Liver (tissue), 9 donors: ENCODE data around the gene SOCS2. TPM values are rescaled to one million over a fixed set of nuclear protein-coding genes. Genes with fewer than 3 reads are reported as not detected.

Experiments
- DNase-seq: peaks from one replicate; pipeline ENCODE4 v3.0.0-alpha.2; 2017; ENCODE audit warnings: low spot score
- H3K27ac ChIP-seq, 2 donors: one replicate each; pipeline ENCODE4 v1.7.0; 2013; ENCODE audit warnings: inconsistent platforms in 2 of 2, low read length in 2 of 2, control low read depth in 1 of 2, low read depth in 1 of 2, mild to moderate bottlenecking in 1 of 2
- H3K27me3 ChIP-seq, 4 donors: one replicate each; pipeline versions ENCODE4 v1.6.1 to v1.7.0; 2013; ENCODE audit warnings: low read length in 3 of 4, inconsistent platforms in 1 of 4, mild to moderate bottlenecking in 1 of 4, moderate library complexity in 1 of 4; ENCODE audit not compliant: control insufficient read depth in 4 of 4, insufficient read depth in 4 of 4
- H3K36me3 ChIP-seq, 4 donors: one replicate each; pipeline versions ENCODE4 v1.6.1 to v1.7.0; 2013; ENCODE audit warnings: low read length in 3 of 4, mild to moderate bottlenecking in 3 of 4, low read depth in 1 of 4, moderate library complexity in 1 of 4; ENCODE audit not compliant: control insufficient read depth in 4 of 4, insufficient read depth in 3 of 4
- H3K4me1 ChIP-seq, 4 donors: one replicate each; pipeline versions ENCODE4 v1.6.1 to v1.7.0; 2013; ENCODE audit warnings: low read length in 3 of 4, mild to moderate bottlenecking in 3 of 4, moderate library complexity in 1 of 4; ENCODE audit not compliant: control insufficient read depth in 4 of 4, insufficient read depth in 4 of 4
- H3K4me3 ChIP-seq, 3 donors: one replicate each; pipeline versions ENCODE4 v1.6.1 to v1.7.0; 2013; ENCODE audit warnings: low read length in 3 of 3, control low read depth in 1 of 3, low read depth in 1 of 3, mild to moderate bottlenecking in 1 of 3
- H3K9ac ChIP-seq, 2 donors: one replicate each; pipeline ENCODE4 v1.7.0; 2013; ENCODE audit warnings: low read length in 2 of 2, mild to moderate bottlenecking in 2 of 2, moderate library complexity in 2 of 2, control low read depth in 1 of 2, low read depth in 1 of 2
- H3K9me3 ChIP-seq, 4 donors: one replicate each; pipeline versions ENCODE4 v1.6.1 to v1.7.0; 2013; ENCODE audit warnings: low read length in 3 of 4; ENCODE audit not compliant: control insufficient read depth in 4 of 4
- EGR1 ChIP-seq, 2 donors: IDR thresholded peaks; 2 replicates each; pipeline ENCODE4 v1.6.1; 2016 to 2018; ENCODE audit warnings: antibody characterized with exemption in 2 of 2, low read depth in 2 of 2
- FOXA1 ChIP-seq: IDR thresholded peaks from 2 replicates; pipeline ENCODE4 v1.6.1; 2016; ENCODE audit warnings: antibody characterized with exemption
- FOXA2 ChIP-seq: IDR thresholded peaks from 2 replicates; pipeline ENCODE4 v1.6.1; 2016; ENCODE audit warnings: antibody characterized with exemption
- GABPA ChIP-seq, 2 donors: IDR thresholded peaks in 1 of 2; conservative IDR thresholded peaks in 1 of 2; 2 replicates each; pipeline ENCODE4 v1.6.1; 2016; ENCODE audit warnings: antibody characterized with exemption in 2 of 2, mild to moderate bottlenecking in 1 of 2, moderate library complexity in 1 of 2
- HNF4A ChIP-seq, 2 donors: conservative IDR thresholded peaks; 2 replicates each; pipeline ENCODE4 v1.6.1; 2016; ENCODE audit warnings: antibody characterized with exemption in 2 of 2, mild to moderate bottlenecking in 2 of 2
- HNF4G ChIP-seq: IDR thresholded peaks from 2 replicates; pipeline ENCODE4 v1.6.1; 2016; ENCODE audit warnings: antibody characterized with exemption
- JUND ChIP-seq, 2 donors: IDR thresholded peaks; 2 replicates each; pipeline ENCODE4 v1.6.1; 2016; ENCODE audit warnings: antibody characterized with exemption in 2 of 2
- NR2F2 ChIP-seq: IDR thresholded peaks from 2 replicates; pipeline ENCODE4 v1.6.1; 2016; ENCODE audit warnings: antibody characterized with exemption
- RAD21 ChIP-seq, 2 donors: IDR thresholded peaks; 2 replicates each; pipeline ENCODE4 v1.6.1; 2016; ENCODE audit warnings: antibody characterized with exemption in 2 of 2, mild to moderate bottlenecking in 2 of 2
- RXRA ChIP-seq, 2 donors: IDR thresholded peaks; 2 replicates each; pipeline ENCODE4 v1.6.1; 2017 to 2018; ENCODE audit warnings: antibody characterized with exemption in 2 of 2, mild to moderate bottlenecking in 1 of 2
- SP1 ChIP-seq: IDR thresholded peaks from 2 replicates; pipeline ENCODE4 v1.6.1; 2018; ENCODE audit warnings: antibody characterized with exemption, mild to moderate bottlenecking
- TAF1 ChIP-seq: conservative IDR thresholded peaks from 2 replicates; pipeline ENCODE4 v1.6.1; 2016; ENCODE audit warnings: antibody characterized with exemption, mild to moderate bottlenecking
- YY1 ChIP-seq: IDR thresholded peaks from 2 replicates; pipeline ENCODE4 v1.6.1; 2016; ENCODE audit warnings: antibody characterized with exemption, mild to moderate bottlenecking
- WGBS: extraction: QIAGEN DNeasy Blood & Tissue Kit; methylation state at CpG from one replicate; pipeline ENCODE4 v1.1.7; 2013; 5-methylcytosine and 5-hydroxymethylcytosine counted together
- polyA plus RNA-seq, 2 donors: library from polyadenylated mRNA; stranded (reverse) in 1 of 2; unstranded in 1 of 2; fragments of 200-250 nt in 1 of 2; fragments of >200 nt in 1 of 2; fragmentation: Nextera tagmentation in 1 of 2; extraction: Ambion mirVana in 1 of 2; gene quantifications; one replicate each; pipeline versions ENCODE4 v1.2.1 to v1.2.3, GENCODE V29; 2013 to 2015
- total RNA-seq, 2 donors: library from RNA; depleted of rRNA; stranded (reverse); fragments of >200 nt; gene quantifications; one replicate each; pipeline ENCODE4 v1.2.3, GENCODE V29; 2014
- TF ChIP-seq, protein P1 (sequence below): IDR thresholded peaks from 2 replicates; pipeline ENCODE4 v1.6.1; 2016; ENCODE audit warnings: antibody characterized with exemption
- TF ChIP-seq, protein P2 (sequence below): IDR thresholded peaks from 2 replicates; pipeline ENCODE4 v1.6.1; 2016; ENCODE audit warnings: antibody characterized with exemption
- TF ChIP-seq, protein P3 (sequence below): IDR thresholded peaks from 2 replicates; pipeline ENCODE4 v1.6.1; 2016; ENCODE audit warnings: antibody characterized with exemption
- TF ChIP-seq, protein P4 (sequence below): IDR thresholded peaks from 2 replicates; pipeline ENCODE4 v1.6.1; 2016; ENCODE audit warnings: antibody characterized with exemption, mild to moderate bottlenecking
- TF ChIP-seq, protein P5 (sequence below): fragments of 150-350 bp; IDR thresholded peaks from 2 replicates; pipeline ENCODE4 v1.5.1; 2017; ENCODE audit warnings: improper control_type of control experiment, low read depth, low read length; ENCODE audit not compliant: missing input control
- donor health status: healthy.
- donor health status: healthy.
- donor health status: healthy.
- donor health status: healthy.
- donor health status: healthy.

The SOCS2 gene
- total and polyA plus RNA-seq, 4 donors, result 7.0 to 66.3 (median 34.4) TPM

DNA sequence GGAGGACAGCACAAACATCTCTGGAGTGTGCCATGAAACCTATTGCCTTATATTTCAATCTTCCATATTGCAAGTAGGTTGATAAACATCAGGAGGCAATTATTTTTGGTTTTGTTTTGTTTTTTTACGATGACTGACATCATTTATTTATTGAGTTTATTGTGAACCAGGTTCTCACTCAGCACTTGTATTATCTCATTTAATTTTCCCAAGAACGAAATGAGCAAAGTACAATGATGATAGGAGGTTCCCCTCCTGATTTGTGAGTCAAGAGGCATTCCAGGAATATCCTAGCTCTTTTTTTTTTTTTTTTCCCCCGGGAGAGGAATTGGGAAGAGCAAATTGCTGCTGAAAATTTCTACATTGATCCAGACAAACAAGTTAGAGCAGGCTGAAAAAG, 4.7 kb downstream of the SOCS2 start:
- 64% methylated on average over 3 of the region's 3 CpGs for WGBS
- H3K4me3 ChIP-seq, result no peak overlapping the region

More for the DNA sequence above, 4.7 kb downstream of the SOCS2 start:
- no peak overlapping the region for H3K27ac ChIP-seq
- H3K36me3 ChIP-seq, result peaks cover 0 to 38% (median 12%) of the 10 kb centered on the region in 4 donors
- H3K9ac ChIP-seq, result no peak overlapping the region
- no peaks in the 10 kb centered on the region for H3K9me3 ChIP-seq
- H3K4me1 ChIP-seq, result peaks cover 0 to 18% (median 2%) of the 10 kb centered on the region in 4 donors
- TF ChIP-seq FOXA2 (no peak), GABPA (IDR thresholded peaks at IDR 0.05 in 1 of 2, conservative IDR thresholded peaks at IDR 0.05 in 1 of 2) (no peak), NR2F2 (no peak), RXRA (IDR thresholded peaks at IDR 0.05) (no peak), EGR1 (IDR thresholded peaks at IDR 0.05; ENCODE audit: low read depth in 2 of 2) (no peak), JUND (IDR thresholded peaks at IDR 0.05) (no peak), YY1 (no peak), RAD21 (IDR thresholded peaks at IDR 0.05) (no peak), FOXA1 (no peak), HNF4A (conservative IDR thresholded peaks at IDR 0.05) (no peak), HNF4G (no peak), SP1 (no peak), TAF1 (no peak)
- TF ChIP-seq, protein P1, sequence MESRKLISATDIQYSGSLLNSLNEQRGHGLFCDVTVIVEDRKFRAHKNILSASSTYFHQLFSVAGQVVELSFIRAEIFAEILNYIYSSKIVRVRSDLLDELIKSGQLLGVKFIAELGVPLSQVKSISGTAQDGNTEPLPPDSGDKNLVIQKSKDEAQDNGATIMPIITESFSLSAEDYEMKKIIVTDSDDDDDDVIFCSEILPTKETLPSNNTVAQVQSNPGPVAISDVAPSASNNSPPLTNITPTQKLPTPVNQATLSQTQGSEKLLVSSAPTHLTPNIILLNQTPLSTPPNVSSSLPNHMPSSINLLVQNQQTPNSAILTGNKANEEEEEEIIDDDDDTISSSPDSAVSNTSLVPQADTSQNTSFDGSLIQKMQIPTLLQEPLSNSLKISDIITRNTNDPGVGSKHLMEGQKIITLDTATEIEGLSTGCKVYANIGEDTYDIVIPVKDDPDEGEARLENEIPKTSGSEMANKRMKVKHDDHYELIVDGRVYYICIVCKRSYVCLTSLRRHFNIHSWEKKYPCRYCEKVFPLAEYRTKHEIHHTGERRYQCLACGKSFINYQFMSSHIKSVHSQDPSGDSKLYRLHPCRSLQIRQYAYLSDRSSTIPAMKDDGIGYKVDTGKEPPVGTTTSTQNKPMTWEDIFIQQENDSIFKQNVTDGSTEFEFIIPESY, result no peak
- TF ChIP-seq, protein P2, sequence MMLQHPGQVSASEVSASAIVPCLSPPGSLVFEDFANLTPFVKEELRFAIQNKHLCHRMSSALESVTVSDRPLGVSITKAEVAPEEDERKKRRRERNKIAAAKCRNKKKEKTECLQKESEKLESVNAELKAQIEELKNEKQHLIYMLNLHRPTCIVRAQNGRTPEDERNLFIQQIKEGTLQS, result no peak
- TF ChIP-seq, protein P3, sequence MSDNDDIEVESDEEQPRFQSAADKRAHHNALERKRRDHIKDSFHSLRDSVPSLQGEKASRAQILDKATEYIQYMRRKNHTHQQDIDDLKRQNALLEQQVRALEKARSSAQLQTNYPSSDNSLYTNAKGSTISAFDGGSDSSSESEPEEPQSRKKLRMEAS, result no peak
- TF ChIP-seq, protein P4, sequence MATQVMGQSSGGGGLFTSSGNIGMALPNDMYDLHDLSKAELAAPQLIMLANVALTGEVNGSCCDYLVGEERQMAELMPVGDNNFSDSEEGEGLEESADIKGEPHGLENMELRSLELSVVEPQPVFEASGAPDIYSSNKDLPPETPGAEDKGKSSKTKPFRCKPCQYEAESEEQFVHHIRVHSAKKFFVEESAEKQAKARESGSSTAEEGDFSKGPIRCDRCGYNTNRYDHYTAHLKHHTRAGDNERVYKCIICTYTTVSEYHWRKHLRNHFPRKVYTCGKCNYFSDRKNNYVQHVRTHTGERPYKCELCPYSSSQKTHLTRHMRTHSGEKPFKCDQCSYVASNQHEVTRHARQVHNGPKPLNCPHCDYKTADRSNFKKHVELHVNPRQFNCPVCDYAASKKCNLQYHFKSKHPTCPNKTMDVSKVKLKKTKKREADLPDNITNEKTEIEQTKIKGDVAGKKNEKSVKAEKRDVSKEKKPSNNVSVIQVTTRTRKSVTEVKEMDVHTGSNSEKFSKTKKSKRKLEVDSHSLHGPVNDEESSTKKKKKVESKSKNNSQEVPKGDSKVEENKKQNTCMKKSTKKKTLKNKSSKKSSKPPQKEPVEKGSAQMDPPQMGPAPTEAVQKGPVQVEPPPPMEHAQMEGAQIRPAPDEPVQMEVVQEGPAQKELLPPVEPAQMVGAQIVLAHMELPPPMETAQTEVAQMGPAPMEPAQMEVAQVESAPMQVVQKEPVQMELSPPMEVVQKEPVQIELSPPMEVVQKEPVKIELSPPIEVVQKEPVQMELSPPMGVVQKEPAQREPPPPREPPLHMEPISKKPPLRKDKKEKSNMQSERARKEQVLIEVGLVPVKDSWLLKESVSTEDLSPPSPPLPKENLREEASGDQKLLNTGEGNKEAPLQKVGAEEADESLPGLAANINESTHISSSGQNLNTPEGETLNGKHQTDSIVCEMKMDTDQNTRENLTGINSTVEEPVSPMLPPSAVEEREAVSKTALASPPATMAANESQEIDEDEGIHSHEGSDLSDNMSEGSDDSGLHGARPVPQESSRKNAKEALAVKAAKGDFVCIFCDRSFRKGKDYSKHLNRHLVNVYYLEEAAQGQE, result no peak
- TF ChIP-seq, protein P5, sequence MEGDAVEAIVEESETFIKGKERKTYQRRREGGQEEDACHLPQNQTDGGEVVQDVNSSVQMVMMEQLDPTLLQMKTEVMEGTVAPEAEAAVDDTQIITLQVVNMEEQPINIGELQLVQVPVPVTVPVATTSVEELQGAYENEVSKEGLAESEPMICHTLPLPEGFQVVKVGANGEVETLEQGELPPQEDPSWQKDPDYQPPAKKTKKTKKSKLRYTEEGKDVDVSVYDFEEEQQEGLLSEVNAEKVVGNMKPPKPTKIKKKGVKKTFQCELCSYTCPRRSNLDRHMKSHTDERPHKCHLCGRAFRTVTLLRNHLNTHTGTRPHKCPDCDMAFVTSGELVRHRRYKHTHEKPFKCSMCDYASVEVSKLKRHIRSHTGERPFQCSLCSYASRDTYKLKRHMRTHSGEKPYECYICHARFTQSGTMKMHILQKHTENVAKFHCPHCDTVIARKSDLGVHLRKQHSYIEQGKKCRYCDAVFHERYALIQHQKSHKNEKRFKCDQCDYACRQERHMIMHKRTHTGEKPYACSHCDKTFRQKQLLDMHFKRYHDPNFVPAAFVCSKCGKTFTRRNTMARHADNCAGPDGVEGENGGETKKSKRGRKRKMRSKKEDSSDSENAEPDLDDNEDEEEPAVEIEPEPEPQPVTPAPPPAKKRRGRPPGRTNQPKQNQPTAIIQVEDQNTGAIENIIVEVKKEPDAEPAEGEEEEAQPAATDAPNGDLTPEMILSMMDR, result no peak
- no peak for DNase-seq
- no peaks in the 10 kb centered on the region for H3K27me3 ChIP-seq
